Peyer's patch (tissue), 4 donors: ENCODE data around the gene STX1B.

Experiments
- POLR2A ChIP-seq, 2 donors: fragments of 450-650 bp; IDR thresholded peaks; one replicate each; pipeline ENCODE4 v1.5.1; 2017; ENCODE audit warnings: antibody characterized with exemption in 2 of 2, mild to moderate bottlenecking in 2 of 2, moderate library complexity in 2 of 2
- TF ChIP-seq, protein P1 (sequence below), 6 experiments: fragments of 450-650 bp in 4 of 6; fragments of 200-600 bp in 2 of 6; sonication (generic) in 1 of 6; IDR thresholded peaks; one replicate each; pipeline ENCODE4 v1.5.1; 2017 to 2019; ENCODE audit warnings: antibody characterized with exemption in 6 of 6, mild to moderate bottlenecking in 3 of 6, moderate library complexity in 1 of 6

DNA sequence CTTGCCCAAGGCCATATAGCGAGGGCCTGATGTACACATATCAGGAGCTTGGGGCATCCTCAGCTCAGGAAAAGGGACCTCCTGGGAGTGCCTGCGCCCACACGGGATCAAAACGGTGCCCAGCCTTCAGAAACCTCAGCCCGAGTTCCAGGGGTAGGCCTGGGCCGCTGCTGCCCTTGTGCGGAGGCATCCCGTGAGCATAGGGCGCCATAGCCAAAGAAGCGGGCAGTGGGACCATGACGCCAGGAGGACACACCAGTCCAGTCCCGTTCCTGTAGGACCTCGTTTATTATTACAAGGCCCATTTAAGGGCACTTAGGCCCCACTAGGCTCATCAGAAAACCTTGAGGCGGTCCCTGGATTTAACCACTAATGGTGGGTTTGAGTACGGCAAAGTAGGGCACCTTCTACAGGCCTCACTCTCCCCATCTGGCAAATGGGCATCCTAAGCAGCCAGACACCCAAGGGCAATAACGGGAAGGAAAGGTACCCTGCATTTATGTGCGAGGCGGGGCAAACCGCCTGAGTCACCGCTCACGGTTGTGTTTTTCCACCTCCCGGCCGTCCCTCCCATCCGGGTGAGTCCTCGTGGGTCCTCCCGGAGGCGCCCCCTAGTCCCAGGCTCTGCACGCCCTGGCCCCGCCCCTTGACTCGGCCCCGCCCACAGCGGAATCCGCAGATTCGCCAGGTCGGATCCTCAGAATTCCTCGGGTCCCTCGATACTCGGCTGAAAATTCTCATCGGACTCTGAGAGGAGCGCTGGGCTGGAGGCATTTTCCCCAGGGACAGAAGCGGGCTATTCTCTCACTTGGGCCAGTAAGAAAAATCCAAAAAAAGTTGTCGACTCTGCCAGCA is 53.6 kb downstream of the STX1B start:
- TF ChIP-seq, protein P1, sequence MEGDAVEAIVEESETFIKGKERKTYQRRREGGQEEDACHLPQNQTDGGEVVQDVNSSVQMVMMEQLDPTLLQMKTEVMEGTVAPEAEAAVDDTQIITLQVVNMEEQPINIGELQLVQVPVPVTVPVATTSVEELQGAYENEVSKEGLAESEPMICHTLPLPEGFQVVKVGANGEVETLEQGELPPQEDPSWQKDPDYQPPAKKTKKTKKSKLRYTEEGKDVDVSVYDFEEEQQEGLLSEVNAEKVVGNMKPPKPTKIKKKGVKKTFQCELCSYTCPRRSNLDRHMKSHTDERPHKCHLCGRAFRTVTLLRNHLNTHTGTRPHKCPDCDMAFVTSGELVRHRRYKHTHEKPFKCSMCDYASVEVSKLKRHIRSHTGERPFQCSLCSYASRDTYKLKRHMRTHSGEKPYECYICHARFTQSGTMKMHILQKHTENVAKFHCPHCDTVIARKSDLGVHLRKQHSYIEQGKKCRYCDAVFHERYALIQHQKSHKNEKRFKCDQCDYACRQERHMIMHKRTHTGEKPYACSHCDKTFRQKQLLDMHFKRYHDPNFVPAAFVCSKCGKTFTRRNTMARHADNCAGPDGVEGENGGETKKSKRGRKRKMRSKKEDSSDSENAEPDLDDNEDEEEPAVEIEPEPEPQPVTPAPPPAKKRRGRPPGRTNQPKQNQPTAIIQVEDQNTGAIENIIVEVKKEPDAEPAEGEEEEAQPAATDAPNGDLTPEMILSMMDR (IDR thresholded peaks at IDR 0.05), result peak in 2 of 6 experiments; percentile 11 to 29
- TF ChIP-seq POLR2A (IDR thresholded peaks at IDR 0.05), result no peak
